Measurements from ENCODE around the gene NPAS3. TPM values are rescaled to one million over a fixed set of nuclear protein-coding genes. Genes with fewer than 3 reads are reported as not detected.

Gene NPAS3
- total RNA-seq, 2 donors from 2014 or later = 1.1 to 1.8 TPM

DNA sequence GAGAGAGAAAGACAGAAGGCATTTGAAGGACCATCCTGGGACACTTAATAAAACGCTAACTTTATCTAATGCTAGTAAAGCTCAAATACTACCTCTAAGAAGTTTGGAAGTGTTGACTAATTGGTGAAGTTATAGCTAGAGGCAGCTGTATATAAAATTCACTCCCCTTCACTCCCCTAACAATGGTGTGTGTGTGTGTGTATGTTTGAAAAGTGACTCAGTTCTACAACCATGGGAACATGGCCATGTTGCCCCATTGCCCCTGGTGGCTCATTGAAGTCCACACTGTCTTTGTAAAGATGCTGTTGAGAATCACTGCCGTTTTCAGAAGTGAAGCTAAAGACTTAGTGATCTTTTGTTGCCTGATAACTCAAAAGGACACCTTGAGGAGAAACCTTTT is 262.4 kb downstream of the NPAS3 start:
- no peak for DNase-seq (ENCODE audit: low spot score)
- 83% methylated on average over 2 of the region's 2 CpGs for WGBS

GRCh38 chr14:33206981-33207380 is 268.3 kb downstream of the NPAS3 start:
- TF ChIP-seq POLR2A (IDR thresholded peaks at IDR 0.05) = no peak
- no peak for TF ChIP-seq POLR2AphosphoS5 (IDR thresholded peaks at IDR 0.05)
- TF ChIP-seq, protein P1, sequence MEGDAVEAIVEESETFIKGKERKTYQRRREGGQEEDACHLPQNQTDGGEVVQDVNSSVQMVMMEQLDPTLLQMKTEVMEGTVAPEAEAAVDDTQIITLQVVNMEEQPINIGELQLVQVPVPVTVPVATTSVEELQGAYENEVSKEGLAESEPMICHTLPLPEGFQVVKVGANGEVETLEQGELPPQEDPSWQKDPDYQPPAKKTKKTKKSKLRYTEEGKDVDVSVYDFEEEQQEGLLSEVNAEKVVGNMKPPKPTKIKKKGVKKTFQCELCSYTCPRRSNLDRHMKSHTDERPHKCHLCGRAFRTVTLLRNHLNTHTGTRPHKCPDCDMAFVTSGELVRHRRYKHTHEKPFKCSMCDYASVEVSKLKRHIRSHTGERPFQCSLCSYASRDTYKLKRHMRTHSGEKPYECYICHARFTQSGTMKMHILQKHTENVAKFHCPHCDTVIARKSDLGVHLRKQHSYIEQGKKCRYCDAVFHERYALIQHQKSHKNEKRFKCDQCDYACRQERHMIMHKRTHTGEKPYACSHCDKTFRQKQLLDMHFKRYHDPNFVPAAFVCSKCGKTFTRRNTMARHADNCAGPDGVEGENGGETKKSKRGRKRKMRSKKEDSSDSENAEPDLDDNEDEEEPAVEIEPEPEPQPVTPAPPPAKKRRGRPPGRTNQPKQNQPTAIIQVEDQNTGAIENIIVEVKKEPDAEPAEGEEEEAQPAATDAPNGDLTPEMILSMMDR (IDR thresholded peaks at IDR 0.05) = no peak
- no peak for DNase-seq (ENCODE audit: low spot score)
- Histone ChIP-seq H3K27ac (no peak overlapping the region), H3K27me3 (replicated peaks; ENCODE audit: insufficient read depth) (no peaks in the 10 kb centered on the region), H3K9me3 (no peaks in the 10 kb centered on the region), H3K36me3 (no peaks in the 10 kb centered on the region), H3K4me1 (replicated peaks) (no peaks in the 10 kb centered on the region), H3K4me3 (no peak overlapping the region)
- 47% methylated on average over 5 of the region's 5 CpGs for WGBS
- intact Hi-C loops (cut with DNase I) = no loop called here

More for the DNA sequence above, 262.4 kb downstream of the NPAS3 start:
- intact Hi-C loops (cut with DNase I) = no loop called here
- TF ChIP-seq POLR2A (IDR thresholded peaks at IDR 0.05) = no peak
- TF ChIP-seq, protein P1 (IDR thresholded peaks at IDR 0.05) = no peak
- TF ChIP-seq POLR2AphosphoS5 (IDR thresholded peaks at IDR 0.05) = no peak
- Histone ChIP-seq H3K4me3 (no peak overlapping the region), H3K4me1 (replicated peaks) (no peaks in the 10 kb centered on the region), H3K27ac (no peak overlapping the region), H3K27me3 (replicated peaks; ENCODE audit: insufficient read depth) (no peaks in the 10 kb centered on the region), H3K9me3 (no peaks in the 10 kb centered on the region), H3K36me3 (no peaks in the 10 kb centered on the region)

GRCh38 chr14:33207467-33208017 is 268.9 kb downstream of the NPAS3 start:
- Histone ChIP-seq H3K27ac (no peak overlapping the region), H3K9me3 (no peaks in the 10 kb centered on the region), H3K27me3 (replicated peaks; ENCODE audit: insufficient read depth) (no peaks in the 10 kb centered on the region), H3K4me3 (no peak overlapping the region), H3K36me3 (no peaks in the 10 kb centered on the region), H3K4me1 (replicated peaks) (no peaks in the 10 kb centered on the region)
- intact Hi-C loops (cut with DNase I) = no loop called here
- WGBS = 74% methylated on average over 1 of the region's 1 CpG
- no peak for TF ChIP-seq POLR2A (IDR thresholded peaks at IDR 0.05)
- no peak for DNase-seq (ENCODE audit: low spot score)

DNA sequence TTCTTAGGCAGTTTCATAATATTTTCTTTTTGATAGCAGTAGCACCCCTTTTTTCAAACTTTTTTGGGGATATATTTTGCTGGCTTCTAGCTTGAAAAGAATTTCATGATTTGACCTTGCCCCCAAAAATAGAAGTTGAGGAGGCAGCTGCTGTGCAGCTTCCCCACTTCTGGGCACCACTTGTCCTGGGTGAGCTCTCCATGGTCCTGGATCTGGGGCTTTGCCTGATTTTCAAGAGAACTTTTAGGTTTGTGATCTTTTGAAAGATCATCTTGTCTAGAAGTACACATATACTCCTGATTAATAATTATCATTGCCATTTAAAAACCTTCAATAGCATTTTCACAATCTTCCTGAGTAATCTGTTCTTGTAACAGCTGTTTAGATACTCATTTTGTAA is 271.6 kb downstream of the NPAS3 start:
- H3K27me3 ChIP-seq (replicated peaks; ENCODE audit: insufficient read depth) = no peaks in the 10 kb centered on the region
- TF ChIP-seq, protein P1 (IDR thresholded peaks at IDR 0.05) = no peak
- TF ChIP-seq POLR2A (IDR thresholded peaks at IDR 0.05) = no peak
- TF ChIP-seq POLR2AphosphoS5 (IDR thresholded peaks at IDR 0.05) = no peak
- intact Hi-C loops (cut with DNase I) = no loop called here
- no peaks in the 10 kb centered on the region for H3K36me3 ChIP-seq
- H3K27ac ChIP-seq = no peak overlapping the region
- H3K4me3 ChIP-seq = no peak overlapping the region
- no peaks in the 10 kb centered on the region for H3K4me1 ChIP-seq (replicated peaks)
- no peaks in the 10 kb centered on the region for H3K9me3 ChIP-seq
- no peak for DNase-seq (ENCODE audit: low spot score)

DNA sequence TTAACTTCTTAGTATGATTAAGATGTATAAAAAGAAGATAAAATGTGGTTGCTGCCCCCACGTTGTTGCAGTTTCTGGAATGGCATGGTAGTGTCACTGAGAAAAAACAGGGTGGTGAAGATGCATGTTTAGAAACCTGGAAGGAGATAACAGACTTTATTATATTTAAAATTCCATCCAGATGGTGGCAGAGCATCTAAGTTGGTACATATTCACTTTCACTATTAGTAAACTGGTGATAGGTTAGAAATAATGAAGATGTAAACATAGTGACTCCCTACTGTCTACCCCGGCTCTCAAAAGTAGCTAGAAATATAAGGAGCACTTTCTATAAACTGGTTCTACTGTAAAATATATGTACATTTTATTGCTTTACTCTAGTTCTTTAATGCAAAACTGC is 279.3 kb downstream of the NPAS3 start:
- H3K4me3 ChIP-seq = no peak overlapping the region
- TF ChIP-seq, protein P1 (IDR thresholded peaks at IDR 0.05) = no peak
- no peak for TF ChIP-seq POLR2AphosphoS5 (IDR thresholded peaks at IDR 0.05)
- no peak for TF ChIP-seq POLR2A (IDR thresholded peaks at IDR 0.05)
- WGBS = 32% methylated on average over 2 of the region's 2 CpGs

More for the DNA sequence above, 279.3 kb downstream of the NPAS3 start:
- Histone ChIP-seq H3K27me3 (replicated peaks; ENCODE audit: insufficient read depth) (no peaks in the 10 kb centered on the region), H3K27ac (no peak overlapping the region), H3K4me1 (replicated peaks) (no peaks in the 10 kb centered on the region), H3K9me3 (no peaks in the 10 kb centered on the region), H3K36me3 (no peaks in the 10 kb centered on the region)
- intact Hi-C loops (cut with DNase I) = no loop called here
- DNase-seq (ENCODE audit: low spot score) = no peak
